Endometrium (tissue), 2 donors: ENCODE results near the gene SYTL2.
"Not testable (repeated sequence)": the region's sequence is repeated elsewhere in the genome, so short reads cannot be mapped to it uniquely, and the experiment has no call there.

Source experiments
- FAIRE-seq: peaks from 2 replicates; lab custom pipeline; 2012; peaks lifted over from hg19 to GRCh38; lab: Jason Lieb, UNC
- donor health status: control.
- donor health status: control.

Gene SYTL2, protein sequence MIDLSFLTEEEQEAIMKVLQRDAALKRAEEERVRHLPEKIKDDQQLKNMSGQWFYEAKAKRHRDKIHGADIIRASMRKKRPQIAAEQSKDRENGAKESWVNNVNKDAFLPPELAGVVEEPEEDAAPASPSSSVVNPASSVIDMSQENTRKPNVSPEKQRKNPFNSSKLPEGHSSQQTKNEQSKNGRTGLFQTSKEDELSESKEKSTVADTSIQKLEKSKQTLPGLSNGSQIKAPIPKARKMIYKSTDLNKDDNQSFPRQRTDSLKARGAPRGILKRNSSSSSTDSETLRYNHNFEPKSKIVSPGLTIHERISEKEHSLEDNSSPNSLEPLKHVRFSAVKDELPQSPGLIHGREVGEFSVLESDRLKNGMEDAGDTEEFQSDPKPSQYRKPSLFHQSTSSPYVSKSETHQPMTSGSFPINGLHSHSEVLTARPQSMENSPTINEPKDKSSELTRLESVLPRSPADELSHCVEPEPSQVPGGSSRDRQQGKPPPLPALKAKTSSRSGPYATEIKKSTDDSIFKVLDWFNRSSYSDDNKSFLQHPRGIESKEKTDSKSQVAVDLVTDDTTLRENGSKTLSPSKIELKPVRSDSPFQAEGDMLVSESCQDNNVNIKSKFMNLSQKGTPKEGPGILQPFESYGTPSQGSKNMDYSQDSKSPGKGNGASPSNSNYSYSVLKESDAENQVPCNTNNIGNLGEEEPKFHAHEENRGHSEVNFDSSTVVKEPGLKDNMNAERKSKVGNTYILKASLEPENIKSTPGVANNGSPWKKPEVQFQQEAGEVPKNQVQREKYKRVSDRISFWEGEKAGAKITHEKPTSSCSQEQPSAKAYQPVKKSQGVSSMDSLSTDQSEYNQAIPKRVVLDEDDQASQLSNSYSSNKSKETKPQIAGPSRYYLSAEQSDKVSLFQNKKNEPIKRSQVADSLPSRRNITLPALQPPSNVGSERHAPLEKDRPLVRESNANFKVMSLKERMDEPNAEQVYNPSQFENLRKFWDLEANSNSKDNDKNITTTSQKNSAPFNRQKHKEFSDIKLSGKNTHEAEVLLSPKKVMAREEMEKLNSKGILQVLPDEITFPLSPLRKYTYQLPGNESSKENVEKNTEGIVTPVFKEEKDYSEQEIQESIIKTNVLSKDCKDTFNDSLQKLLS (N-terminal part only)

DNA sequence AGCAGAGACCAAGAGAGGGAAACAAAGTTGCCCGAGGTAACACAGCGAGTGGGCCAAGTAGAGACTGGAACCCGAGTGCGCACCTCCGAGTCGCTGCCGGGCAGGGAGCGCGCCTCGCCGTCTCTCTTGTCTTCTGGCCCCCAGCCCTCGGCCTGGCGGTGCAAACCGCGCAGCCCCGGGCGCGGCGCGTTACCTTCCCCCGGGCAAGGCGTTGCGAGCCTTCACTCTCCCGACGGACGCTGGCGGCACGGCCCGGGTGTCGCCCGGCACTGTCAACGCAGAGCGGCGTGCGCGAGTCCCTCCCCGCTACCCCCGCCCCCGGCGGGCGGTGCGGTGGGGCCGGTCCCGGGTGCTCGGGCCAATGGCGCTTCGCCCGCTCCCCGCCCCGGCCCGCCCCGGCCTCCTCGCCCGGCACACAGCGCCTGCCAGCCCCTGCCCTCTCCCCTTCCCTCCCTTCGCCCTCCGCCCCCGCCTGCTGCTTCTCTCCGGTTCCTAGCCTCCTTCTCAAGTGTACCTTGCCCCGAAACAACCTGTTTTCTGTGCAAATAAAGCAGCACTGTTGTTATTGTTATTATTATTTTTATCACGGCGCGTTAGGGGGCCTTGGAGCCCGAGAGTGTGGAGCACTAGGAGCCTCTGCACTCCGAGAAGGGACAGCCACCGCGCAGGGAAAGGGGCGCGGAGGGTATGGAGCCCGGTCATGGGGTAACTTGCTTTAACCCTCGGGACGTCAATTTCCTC, at the start of gene SYTL2:
Gene SYTL2 (minus strand): TSS at position 271 of the 741 bp plus-strand sequence. CDS start 53,416 bp downstream, outside the sequence.
- no peak for FAIRE-seq

DNA sequence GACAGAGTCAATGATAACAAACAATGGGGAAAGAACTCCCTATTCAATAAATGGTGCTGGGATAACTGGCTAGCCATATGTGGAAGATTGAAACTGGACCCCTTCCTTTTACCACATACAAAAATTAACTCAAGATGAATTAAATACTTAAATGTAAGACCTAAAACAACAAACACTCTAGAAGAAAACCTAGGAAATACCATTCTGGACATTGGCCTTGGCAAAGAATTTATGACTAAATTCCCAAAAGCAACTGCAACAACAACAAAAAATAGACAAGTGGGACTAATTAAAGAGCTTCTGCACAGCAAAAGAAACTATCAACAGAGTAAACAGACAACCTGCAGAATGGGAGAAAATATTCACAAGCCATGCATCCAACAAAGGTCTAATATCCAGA, 48.6 kb upstream of the SYTL2 start:
- not testable (repeated sequence) for FAIRE-seq

DNA sequence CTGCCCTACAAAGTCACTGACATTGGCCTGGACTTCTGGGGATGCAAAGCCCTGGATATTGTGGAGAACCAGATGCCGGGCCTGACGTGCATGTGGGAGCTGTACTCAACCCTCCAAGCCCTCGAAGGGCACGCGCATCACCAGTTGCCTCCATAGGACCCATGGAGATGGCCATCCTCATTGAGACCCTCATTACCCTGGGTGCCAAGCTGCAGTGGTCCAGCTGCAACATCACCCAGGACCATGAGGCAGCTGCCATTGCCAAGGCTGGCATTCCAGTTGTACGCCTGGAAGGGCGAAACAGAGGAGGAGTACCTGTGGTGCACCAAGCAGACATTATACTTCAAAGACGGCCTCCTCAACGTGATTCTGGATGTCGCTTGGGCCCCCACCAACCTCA, 46.2 kb upstream of the SYTL2 start:
- FAIRE-seq: no peak

DNA sequence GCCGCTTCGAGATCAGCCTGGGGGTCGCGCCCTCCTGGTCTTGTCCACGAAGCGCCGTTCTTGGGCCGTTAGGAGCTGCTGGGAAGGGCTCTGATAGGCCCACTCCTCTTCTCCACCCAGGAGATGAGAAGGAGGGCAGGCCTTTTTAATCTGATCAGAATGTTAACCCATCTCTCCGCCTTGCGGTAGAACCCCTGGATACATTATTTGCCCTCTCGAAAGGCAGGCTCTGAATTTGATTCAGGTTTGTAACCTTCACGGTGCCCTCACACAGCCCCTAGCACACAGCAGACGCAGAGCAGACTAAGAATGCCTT, 44.4 kb upstream of the SYTL2 start, which contains the start of gene CCDC83:
Gene CCDC83 (plus strand): TSS at position 43 of the 316 bp plus-strand sequence. CDS start 9,741 bp downstream, outside the sequence.
- no peak for FAIRE-seq

DNA sequence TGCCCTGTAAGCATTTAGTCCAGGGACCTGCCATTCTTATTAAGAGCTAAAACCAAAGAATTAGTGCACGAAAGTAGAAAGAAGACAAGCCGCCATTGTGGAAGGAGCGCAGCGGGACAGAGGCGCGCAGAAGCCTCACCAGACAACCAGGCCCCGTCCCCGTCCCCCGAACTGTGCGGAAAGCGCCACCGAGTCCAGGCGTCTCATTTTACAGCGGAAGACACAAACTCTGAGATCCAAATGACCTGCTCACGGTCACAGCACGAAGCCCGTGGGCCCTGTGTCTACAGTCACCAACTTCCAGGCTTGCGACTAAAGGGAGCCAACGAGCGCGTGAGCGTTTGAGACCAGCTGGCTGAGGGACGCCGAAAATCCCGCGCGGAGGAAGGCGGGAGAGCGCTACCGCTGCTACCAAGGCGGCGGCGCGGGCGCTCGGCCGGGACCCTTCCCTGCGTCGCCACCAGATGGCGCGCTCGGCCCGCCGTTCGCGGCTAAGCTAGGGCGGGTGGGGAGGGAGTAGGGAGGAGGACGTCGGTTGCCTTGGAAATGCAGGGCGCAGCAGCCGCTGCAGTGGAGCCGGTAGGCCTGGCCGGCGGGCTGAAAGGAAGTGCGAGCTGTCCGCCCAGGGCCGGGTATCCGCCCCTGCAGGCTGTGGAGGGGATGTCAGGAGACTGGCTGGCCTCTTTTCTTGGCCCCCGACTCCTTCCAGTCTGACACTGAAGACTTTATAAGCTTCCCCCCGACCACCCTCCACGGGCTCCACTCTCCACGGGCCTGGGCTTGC, 43.8 kb upstream of the SYTL2 start:
- FAIRE-seq: no peak

DNA sequence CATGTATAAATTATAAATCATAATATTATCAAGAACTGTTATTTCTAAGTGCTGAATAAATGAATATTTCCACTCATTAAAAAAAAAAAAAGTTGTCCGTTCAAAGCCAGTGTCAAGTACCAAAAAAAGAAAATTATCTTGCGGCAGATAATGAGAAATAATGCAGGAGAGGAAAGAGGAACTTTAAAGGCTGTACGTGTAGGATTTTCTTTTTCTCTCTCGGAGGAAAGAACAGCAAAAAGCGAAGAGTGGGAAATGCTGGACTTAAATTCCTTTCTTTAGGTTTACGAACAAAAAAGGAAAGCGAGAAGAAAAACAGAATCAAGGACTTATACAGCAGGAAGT, 43.2 kb upstream of the SYTL2 start:
- FAIRE-seq: no peak

DNA sequence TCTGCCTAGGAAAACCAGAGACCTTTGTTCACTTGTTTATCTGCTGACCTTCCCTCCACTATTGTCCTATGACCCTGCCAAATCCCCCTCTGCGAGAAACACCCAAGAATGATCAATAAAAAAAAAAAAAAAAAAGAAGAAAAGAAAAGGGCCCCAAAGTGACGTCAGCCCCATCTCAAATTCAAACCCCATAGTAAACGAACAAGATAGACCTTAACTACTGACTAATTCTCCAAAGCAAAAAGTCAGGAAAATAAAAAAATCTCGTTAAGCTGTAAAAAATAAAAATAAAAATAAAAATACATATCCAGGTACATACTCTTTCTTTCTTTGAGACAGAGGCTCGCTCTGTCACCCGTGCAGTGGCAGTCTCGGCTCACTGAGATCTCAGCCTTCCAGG, 42.6 kb upstream of the SYTL2 start:
- not testable (repeated sequence) for FAIRE-seq

DNA sequence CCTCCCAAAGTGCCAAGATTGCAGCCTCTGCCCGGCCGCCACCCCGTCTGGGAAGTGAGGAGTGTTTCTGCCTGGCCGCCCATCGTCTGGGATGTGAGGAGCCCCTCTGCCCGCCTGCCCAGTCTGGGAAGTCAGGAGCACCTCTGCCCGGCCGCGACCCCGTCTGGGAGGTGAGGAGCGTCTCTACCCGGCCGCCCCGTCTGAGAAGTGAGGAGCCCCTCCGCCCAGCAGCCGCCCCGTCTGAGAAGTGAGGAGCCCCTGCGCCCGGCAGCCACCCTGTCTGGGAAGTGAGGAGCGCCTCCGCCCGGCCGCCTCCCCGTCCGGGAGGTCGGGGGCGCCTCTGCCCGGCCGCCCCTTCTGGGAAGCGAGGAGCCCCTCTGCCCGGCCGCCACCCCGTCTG, 41.8 kb upstream of the SYTL2 start:
- not testable (repeated sequence) for FAIRE-seq

DNA sequence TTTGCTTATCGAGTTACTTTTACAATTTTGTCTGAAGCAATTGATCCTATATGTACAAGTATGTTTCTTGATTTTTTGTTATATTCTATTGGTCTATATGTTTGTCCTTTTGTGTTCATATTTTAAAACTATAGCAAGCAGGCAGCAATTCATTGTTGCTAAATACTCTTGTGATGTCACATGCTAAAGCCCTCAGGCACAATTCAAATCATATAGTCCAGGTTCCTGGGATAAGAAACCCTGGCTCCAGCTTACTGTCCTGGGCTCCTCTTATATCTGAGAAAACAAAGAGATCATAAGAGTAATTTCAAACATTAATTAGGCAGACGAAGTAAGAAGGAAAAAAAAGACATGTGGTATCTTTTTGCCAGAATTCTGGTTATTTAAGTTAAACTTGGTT, 37.6 kb upstream of the SYTL2 start:
- FAIRE-seq: no peak

DNA sequence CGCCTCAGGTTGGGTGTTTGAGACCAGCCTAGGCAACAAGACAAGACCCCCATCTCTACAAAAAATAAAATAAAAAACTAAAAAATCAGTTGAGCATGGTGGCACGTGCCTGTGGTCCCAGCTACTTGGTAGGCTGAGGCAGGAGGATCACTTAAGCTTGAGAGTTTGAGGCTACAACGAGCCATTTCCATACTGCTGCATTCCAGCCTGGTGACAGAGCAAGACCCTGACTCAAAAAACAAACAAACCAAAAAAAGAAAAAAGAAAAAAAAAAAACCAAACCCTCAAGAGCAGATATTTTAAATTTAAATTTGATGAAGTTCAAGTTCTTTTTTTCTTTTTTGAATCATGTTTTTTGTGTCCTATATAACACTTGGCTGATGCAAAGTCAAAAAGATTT, 37.1 kb upstream of the SYTL2 start:
- FAIRE-seq: peak; percentile 59

DNA sequence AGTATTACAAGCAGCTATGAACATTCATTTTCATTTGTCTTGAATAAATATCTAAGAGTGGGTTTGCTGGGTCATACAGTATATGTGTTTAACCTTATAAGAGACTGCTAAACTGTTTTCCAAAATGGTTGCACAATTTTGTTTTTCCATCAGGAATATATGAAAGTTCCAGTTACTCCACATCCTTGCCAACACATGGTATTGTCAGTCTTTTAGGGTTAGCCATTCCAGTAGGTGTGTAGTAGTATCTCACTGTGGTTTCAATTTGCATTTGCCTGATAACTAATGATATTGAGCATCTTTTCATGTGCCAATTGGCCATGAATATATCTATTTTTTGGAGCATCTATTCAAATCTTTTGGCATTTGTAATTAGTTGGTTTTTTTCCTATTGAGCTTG, 36.5 kb upstream of the SYTL2 start:
- FAIRE-seq: no peak

DNA sequence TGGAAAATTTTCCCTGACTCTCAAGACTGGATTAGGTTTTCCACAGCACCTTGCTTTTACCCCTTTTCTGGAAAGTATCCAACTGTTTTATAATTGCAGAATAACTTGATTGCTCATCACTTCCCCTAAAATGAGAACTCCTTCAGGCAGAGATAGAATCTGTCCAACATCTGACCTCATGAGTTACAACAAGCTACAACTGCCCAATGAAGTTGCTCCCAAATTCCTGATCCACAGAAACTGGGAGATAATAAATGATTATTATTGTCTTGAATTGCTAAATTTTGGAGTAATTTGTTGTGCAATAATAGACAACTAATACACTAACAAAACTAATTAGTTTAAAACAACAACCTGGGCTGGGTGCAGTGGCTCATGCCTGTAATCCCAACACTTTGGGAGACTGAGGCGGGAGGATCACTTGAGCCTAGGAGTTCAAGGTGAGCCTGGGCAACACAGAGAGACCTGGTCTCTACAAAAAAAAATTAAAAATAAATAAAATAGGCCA, 34.2 kb upstream of the SYTL2 start:
- FAIRE-seq: no peak

DNA sequence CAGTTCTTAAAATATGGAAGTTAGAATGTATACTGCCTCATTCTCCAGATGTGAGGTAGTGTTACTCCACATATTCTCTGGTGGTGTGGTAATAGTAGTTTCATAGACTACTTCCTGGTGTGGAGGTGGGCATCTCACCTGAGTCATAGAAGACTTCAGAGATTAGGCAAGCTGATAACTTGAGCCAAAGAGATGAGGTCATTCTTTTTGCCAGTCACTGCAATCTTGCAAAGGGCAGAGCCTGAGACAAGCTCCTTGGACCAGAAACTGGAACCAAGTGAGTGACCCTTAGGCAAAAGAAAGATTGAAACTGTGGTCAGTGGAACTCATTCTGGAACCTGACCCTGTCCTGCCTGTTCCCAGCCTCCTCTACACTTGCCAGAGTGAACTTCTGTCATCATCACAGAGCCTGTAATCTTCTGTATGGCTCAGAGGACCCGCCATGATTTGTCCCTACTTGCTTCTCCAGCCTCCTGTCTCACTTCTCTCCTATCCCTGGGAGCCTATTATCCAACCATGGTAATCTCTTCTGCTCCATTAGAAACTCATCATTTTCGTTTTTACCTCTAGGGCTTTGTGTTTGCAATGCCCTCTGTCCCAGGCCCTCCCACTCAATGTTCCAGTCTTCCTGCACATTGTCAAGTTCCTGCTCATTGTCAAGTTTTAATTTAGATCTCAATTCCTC, 33.6 kb upstream of the SYTL2 start:
- FAIRE-seq: no peak

DNA sequence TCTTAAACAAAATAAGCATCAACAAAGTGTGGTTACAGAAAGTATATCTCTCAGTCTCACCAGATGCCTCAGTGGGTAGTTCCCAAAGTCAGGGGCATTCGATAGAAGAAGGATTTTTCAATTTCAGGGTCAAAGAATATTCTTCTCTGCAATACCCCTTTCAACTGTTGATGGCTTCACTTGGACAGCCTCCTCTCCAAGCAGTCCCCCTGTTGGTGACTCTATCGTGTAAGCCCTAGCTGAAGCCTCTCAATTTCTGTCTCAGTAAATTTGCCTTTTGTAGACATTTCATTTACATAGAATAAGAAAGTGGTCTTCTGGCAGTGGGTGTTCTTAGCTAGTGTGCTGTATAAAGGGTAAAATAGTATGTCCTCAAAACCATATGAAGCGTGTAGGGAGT, 33.0 kb upstream of the SYTL2 start:
- no peak for FAIRE-seq

DNA sequence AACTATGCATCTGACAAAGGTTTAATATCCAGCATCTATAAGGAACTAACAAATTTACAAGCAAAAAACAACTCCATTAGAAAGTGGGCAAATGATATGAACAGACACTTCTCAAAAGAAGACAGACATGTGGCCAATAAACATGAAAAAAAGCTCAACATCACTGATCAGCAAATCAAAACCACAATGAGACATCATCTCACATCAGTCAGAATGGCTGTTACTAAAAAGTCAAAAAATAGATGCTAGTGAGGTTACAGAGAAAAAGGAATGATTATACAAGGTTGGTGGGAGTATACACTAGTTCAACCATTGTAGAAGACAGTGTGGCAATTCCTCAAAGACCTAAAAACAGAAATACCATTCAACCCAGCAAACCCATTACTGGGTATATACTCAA, 30.0 kb upstream of the SYTL2 start:
- not testable (repeated sequence) for FAIRE-seq

DNA sequence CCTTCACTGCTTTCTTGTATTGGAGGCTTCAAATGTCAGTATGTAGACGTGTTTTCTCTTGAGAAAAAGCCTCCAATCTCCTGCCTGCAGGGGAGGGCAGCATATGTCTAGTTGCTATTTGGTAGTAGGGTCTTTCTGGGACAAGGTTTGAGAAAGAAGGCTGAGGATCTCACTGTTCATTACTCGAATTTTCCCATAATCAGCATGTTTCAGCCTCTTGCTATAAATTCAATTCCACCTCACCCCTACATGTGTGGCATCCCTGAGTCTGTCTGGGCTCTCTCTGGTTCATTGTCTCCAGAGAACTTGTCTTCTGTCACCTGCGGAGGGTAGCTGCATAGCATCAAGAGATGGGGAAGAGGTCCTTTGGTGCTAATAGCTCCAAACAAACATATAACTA, 24.8 kb upstream of the SYTL2 start:
- FAIRE-seq: no peak

DNA sequence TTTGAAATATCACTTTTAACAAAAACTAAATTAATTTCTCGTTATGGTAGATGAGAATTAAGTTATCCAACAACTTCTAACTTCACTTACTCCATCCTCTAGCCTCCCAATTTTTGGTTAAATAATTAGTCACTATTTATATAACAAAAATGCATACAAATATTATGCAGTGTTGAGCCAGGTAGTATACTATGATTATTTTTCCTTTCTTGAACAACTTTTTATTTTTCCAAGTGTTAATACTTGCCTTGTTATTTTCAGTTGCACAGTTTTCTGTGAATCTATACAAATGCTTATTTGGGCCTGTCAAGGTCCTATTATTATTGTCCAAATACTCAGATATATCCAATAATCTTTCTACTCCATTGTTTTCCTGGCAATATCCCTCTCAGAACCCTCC, 24.3 kb upstream of the SYTL2 start:
- FAIRE-seq: no peak

DNA sequence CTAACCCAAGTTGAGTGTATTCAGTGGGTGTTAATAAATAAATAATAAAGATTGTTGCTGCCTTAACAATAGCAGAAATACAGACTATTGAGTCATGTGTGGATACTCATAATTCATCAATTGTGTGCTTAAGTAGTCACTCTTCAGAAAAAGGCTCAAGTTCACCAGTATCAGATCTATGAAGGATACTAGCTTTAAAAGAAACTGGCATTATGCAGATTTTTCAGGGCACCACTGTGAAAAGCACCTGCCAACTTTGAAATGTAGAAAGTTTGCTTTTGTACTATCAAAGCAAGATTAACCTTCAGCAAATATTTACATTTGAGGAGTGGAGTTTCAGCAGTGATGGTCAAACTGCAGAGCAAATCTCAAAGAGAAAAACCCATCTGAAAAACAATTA, 20.1 kb upstream of the SYTL2 start:
- no peak for FAIRE-seq

DNA sequence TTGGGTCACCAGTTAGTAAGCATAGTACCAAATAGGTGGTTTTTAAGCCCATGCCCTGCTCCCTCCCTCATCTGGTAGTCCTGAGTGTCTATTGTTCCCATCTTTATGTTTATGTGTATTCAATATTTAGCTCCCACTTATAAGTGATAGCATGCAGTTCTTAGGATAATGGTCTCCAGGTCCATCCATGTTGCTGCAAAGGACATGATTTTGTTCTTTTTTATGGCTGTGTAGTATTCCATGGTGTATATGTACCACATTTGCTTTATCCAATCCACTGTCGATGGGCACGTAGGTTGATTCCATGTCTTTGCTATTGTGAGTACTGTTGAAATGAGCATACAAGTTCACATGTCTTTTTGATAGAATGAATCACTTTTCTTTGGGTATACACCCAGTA, 18.2 kb upstream of the SYTL2 start:
- no peak for FAIRE-seq

DNA sequence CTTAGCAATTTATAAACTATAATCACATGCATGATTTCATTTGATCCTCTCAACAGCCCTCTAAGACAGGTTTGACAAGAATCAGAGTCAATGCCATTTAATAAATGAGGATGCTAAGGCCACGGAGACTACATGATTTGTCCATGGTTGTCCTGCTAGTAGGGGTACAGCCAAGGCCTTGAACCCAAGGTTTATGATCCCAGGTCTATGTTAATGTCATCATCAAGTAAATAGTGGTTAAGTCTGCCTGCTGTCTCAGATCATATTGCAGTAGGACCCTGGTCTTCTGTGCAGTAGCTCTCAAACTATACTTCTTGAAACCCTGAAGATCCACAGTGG, 17.7 kb upstream of the SYTL2 start:
- no peak for FAIRE-seq
